HG03108 (cell line): ENCODE measurements around the gene PLXNA3.

Source experiments
- ATAC-seq: cut with Tn5 transposase; IDR thresholded peaks from one replicate; pipeline ENCODE4 v1.9.1; 2021; ENCODE audit warnings: moderate library complexity; ENCODE audit not compliant: unreplicated experiment

Gene PLXNA3

GRCh38 chrX:154458116-154458953 is at the start of gene PLXNA3:
Gene PLXNA3 (plus strand): TSS chrX:154458281. CDS start chrX:154460184, 1,903 bp downstream.
- peak; percentile 48 for ATAC-seq

GRCh38 chrX:154408659-154409221 is 49.3 kb upstream of the PLXNA3 start:
- no peak for ATAC-seq

GRCh38 chrX:154409222-154409871 is 48.7 kb upstream of the PLXNA3 start, which contains the start of gene DNASE1L1:
Gene DNASE1L1 (minus strand): TSS chrX:154409254. CDS start chrX:154405568, 3,686 bp downstream.
- ATAC-seq, result peak; percentile 49

- ATAC-seq, result peak; percentile 45
Measured at GRCh38 chrX:154411981-154412340, 46.1 kb upstream of the PLXNA3 start.

GRCh38 chrX:154412468-154412867 is 45.6 kb upstream of the PLXNA3 start:
- no peak for ATAC-seq

DNA sequence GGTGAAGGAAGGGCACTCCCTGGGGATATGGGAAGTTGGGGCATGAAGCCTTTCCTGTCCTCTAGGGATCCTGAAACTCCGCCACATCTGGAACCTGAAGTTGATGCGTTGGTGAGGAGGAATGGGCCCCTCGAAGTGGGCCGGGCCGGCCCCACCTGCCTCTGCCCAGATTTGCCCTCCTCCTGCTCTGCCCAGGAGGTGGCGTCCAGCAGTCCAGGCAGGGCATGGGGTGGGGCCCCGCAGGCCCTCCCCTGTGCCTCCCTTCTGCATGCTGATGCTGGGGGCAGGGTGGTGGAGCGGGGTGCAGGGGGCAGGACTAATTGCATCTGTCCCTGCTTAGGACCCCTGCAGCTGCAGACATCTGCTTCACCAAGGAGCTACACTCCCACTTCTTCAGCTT is 44.9 kb upstream of the PLXNA3 start:
- ATAC-seq, result no peak

DNA sequence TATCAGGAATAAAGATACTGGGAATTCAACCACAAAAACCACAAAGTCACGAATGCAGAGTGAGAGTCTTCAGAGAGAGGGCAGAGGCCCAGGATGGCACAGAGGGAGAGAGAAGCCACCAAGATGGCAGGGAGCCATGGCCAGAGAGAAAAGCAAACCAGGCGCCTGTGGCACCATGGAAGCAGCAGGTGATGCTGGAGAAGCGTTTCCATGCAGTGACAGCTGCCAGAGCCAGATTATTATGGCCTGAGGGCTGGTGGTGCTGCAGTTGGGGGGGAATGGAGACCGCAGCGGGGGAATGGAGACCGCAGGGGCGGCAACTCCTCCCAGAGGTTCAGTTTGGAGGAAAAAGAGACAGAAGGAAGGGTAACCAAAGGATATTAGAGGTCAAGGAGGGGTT is 40.9 kb upstream of the PLXNA3 start:
- no peak for ATAC-seq

GRCh38 chrX:154419189-154419588 is 38.9 kb upstream of the PLXNA3 start:
- ATAC-seq, result no peak

GRCh38 chrX:154419688-154420401 is 38.2 kb upstream of the PLXNA3 start:
- no peak for ATAC-seq

DNA sequence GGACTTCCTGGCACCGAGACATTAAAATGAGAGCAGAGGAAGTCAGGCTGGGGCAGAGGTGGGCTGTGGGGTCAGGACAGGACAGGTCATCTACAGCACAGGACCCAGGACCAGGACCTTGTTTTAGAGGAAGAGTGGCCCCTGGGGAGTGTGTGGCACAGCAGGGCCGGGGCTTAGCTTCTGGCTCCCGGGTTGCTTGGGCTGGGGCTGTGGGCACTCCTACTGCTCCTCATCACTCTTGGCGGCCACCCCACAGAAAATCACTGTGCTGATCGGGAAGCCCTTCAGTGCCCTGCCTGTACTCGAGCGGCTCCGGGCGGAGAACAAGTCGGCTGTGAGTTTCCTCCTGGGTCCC is 37.7 kb upstream of the PLXNA3 start:
- ATAC-seq, result no peak

GRCh38 chrX:154426916-154427770 is 30.9 kb upstream of the PLXNA3 start:
- no peak for ATAC-seq

GRCh38 chrX:154428176-154429171 is 29.6 kb upstream of the PLXNA3 start, which contains the start of gene ATP6AP1:
Gene ATP6AP1 (plus strand): TSS chrX:154428677. CDS start chrX:154428693, 16 bp downstream.
- ATAC-seq, result peak; percentile 97

DNA sequence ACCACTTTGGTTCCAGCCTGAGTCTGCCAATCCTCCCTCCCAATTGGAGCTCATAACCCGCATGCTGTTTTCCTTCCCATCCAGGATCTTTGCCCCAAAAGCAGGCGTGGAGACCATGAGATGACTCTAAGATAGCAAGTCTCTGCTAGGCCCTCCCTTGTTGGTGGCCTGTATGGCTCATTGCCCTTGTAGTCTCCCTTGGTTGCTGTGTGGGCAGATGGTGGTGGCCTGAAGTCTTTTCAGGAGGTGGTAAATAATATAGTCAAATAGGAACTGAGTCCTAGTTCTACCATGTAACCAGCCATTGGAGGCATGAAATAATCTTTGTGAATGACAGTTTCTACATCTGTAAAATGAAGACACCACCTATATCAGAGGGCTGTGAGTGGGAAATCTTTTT is 28.4 kb upstream of the PLXNA3 start:
- ATAC-seq, result no peak

DNA sequence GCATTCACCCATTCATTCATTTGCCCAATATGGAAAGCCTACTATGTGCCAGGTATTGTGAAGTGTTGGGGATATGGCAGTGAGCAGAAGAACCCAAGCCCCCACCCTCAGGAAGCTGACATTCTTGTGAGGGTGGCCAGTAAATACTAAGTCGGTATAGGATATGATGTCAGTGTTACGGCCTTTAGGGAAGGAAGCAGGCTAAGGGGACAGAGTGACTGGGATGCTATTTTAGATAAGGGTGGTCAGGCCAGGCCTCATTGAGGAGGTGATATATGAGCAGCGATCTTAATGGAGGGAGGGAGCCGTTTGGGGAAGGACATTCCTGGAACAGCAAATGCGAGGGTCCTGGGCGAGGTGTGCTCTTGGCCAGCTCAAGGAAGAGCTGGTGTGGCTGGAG is 27.6 kb upstream of the PLXNA3 start:
- no peak for ATAC-seq

DNA sequence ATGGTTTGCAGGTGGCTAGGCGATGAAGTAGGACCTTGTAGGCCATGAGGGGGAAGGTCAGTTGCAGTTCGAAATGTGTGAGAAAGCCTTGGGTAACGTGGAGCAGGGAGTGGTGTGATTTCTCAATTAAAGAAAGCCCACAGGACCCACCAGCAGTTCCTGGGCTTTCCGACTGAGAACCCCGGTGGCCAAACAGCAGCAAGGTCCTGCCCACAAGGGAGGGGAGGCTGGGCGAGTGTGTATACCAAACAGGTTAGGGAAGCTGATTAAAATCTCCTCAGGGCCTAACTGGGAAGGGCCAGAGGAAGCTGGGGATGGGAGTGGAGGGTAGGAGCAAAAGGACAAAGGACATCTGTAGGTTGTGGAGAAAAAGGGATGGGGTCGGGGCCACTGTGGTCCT is 27.2 kb upstream of the PLXNA3 start:
- ATAC-seq, result no peak

GRCh38 chrX:154431341-154431740 is 26.7 kb upstream of the PLXNA3 start:
- no peak for ATAC-seq

GRCh38 chrX:154432210-154432609 is 25.9 kb upstream of the PLXNA3 start:
- no peak for ATAC-seq

- no peak for ATAC-seq
Measured at GRCh38 chrX:154433605-154434004, 24.5 kb upstream of the PLXNA3 start.
